CD1c-positive myeloid dendritic cell (primary cell): ENCODE data around the gene BANF2.

Source experiments
- DNase-seq: peaks from one replicate; pipeline ENCODE4 v3.0.0-alpha.2; 2016; ENCODE audit errors: extremely low spot score

Gene BANF2

GRCh38 chr20:17710379-17711266, 10.9 kb downstream of the BANF2 start:
- DNase-seq: no peak

- DNase-seq: no peak
Observed at GRCh38 chr20:17711267-17711627, 11.5 kb downstream of the BANF2 start.

- DNase-seq: no peak
Observed at GRCh38 chr20:17712201-17712600, 12.4 kb downstream of the BANF2 start.

GRCh38 chr20:17712708-17713107, 12.9 kb downstream of the BANF2 start:
- DNase-seq: no peak

GRCh38 chr20:17714597-17714996, 14.8 kb downstream of the BANF2 start:
- no peak for DNase-seq

GRCh38 chr20:17715075-17715474, 15.3 kb downstream of the BANF2 start:
- DNase-seq: no peak

GRCh38 chr20:17716331-17716730, 16.6 kb downstream of the BANF2 start:
- no peak for DNase-seq

GRCh38 chr20:17720755-17721154, 21.0 kb downstream of the BANF2 start:
- no peak for DNase-seq

- no peak for DNase-seq
Observed at GRCh38 chr20:17721802-17722486, 22.2 kb downstream of the BANF2 start.

GRCh38 chr20:17722493-17723300, 22.9 kb downstream of the BANF2 start:
- no peak for DNase-seq

- no peak for DNase-seq
Observed at GRCh38 chr20:17723301-17723691, 23.5 kb downstream of the BANF2 start.

- DNase-seq: no peak
Observed at GRCh38 chr20:17725094-17725835, 25.5 kb downstream of the BANF2 start.

- no peak for DNase-seq
Observed at GRCh38 chr20:17726902-17727301, 27.1 kb downstream of the BANF2 start.

- DNase-seq: no peak
Observed at GRCh38 chr20:17727351-17727750, 27.6 kb downstream of the BANF2 start.

- DNase-seq: no peak
Observed at GRCh38 chr20:17728074-17728473, 28.3 kb downstream of the BANF2 start.

- DNase-seq: no peak
Observed at GRCh38 chr20:17730071-17730470, 30.3 kb downstream of the BANF2 start.

GRCh38 chr20:17731233-17731632, 31.5 kb downstream of the BANF2 start:
- DNase-seq: no peak

- DNase-seq: no peak
Observed at GRCh38 chr20:17732907-17733521, 33.2 kb downstream of the BANF2 start.

GRCh38 chr20:17733767-17734304, 34.1 kb downstream of the BANF2 start:
- DNase-seq: no peak

GRCh38 chr20:17734374-17734773, 34.6 kb downstream of the BANF2 start:
- DNase-seq: no peak

- DNase-seq: no peak
Observed at GRCh38 chr20:17735206-17735804, 35.5 kb downstream of the BANF2 start.
